ENCODE measurements around the gene GALNT5. TPM values are rescaled to one million over a fixed set of nuclear protein-coding genes. Genes with fewer than 3 reads are reported as not detected.

GALNT5 gene
- total and polyA plus RNA-seq, 7 experiments from 2014 or later: not detected

- intact Hi-C loops (cut with micrococcal nuclease): no loop called here
- Histone ChIP-seq H3K4me3 (ENCODE audit: low read length) (no peak overlapping the region), H3K36me3 (ENCODE audit: control insufficient read depth in 2 of 3, insufficient read depth in 3 of 3, low read length in 3 of 3) (no peaks in the 10 kb centered on the region), H3K4me1 (ENCODE audit: control insufficient read depth in 2 of 2, insufficient read depth in 2 of 2, low read length in 2 of 2) (no peaks in the 10 kb centered on the region), H3K27ac (ENCODE audit: low read depth, low read length) (no peak overlapping the region), H3K27me3 (ENCODE audit: control insufficient read depth in 2 of 2, insufficient read depth in 2 of 2, low read length in 2 of 2) (no peaks in the 10 kb centered on the region), H3K9me3 (ENCODE audit: control insufficient read depth in 2 of 3, low read length in 3 of 3) (no peaks in the 10 kb centered on the region)
- DNase-seq: no peak
- Mint-ChIP-seq H3K27me3 (peaks cover 14 to 34% (median 28%) of the 10 kb centered on the region in 5 donors), H3K4me1 (no peaks in the 10 kb centered on the region), H3K36me3 (peaks cover 0 to 5% (median 0%) of the 10 kb centered on the region in 5 donors), H3K27ac (no peak overlapping the region), H3K4me3 (no peak overlapping the region), H3K9me3 (peaks cover 0 to 10% (median 2%) of the 10 kb centered on the region in 11 donors)
- ChIA-PET CTCF (interaction anchor here (1.3 kb wide), 1 partner anchor 21 kb away, joined by 5 read pairs; no protein-coding TSS in a partner anchor), POLR2A (no interaction called here)
- ATAC-seq: no peak
These were observed 23.8 kb downstream of the GALNT5 start for GRCh38 chr2:157281316-157281715.

GRCh38 chr2:157283468-157283867 is 26.0 kb downstream of the GALNT5 start:
- ATAC-seq (no peak), DNase-seq (no peak)
- H3K9me3 Mint-ChIP-seq: peaks cover 0 to 6% (median 1%) of the 10 kb centered on the region in 11 donors
- no peak overlapping the region for H3K4me3 Mint-ChIP-seq
- H3K4me1 Mint-ChIP-seq: no peaks in the 10 kb centered on the region
- Histone ChIP-seq H3K36me3 (ENCODE audit: control insufficient read depth in 2 of 3, insufficient read depth in 3 of 3, low read length in 3 of 3) (no peaks in the 10 kb centered on the region), H3K4me1 (ENCODE audit: control insufficient read depth in 2 of 2, insufficient read depth in 2 of 2, low read length in 2 of 2) (no peaks in the 10 kb centered on the region), H3K27me3 (ENCODE audit: control insufficient read depth in 2 of 2, insufficient read depth in 2 of 2, low read length in 2 of 2) (no peaks in the 10 kb centered on the region), H3K4me3 (ENCODE audit: low read length) (no peak overlapping the region), H3K9me3 (ENCODE audit: control insufficient read depth in 2 of 3, low read length in 3 of 3) (no peaks in the 10 kb centered on the region), H3K27ac (ENCODE audit: low read depth, low read length) (no peak overlapping the region)
- CTCF ChIA-PET: no interaction called here
- H3K36me3 Mint-ChIP-seq: peaks cover 0 to 2% (median 0%) of the 10 kb centered on the region in 5 donors
- peaks cover 11 to 27% (median 19%) of the 10 kb centered on the region in 5 donors for H3K27me3 Mint-ChIP-seq
- no peak overlapping the region for H3K27ac Mint-ChIP-seq
- intact Hi-C loops (cut with micrococcal nuclease): no loop called here
- POLR2A ChIA-PET: no interaction called here

- H3K4me3 ChIP-seq (ENCODE audit: low read length): no peak overlapping the region
- POLR2A ChIA-PET: no interaction called here
- Mint-ChIP-seq H3K9me3 (peaks cover 0 to 2% (median 0%) of the 10 kb centered on the region in 11 donors), H3K4me3 (no peak overlapping the region), H3K4me1 (no peaks in the 10 kb centered on the region), H3K36me3 (no peaks in the 10 kb centered on the region), H3K27me3 (peaks cover 0 to 16% (median 10%) of the 10 kb centered on the region in 5 donors), H3K27ac (no peak overlapping the region)
- no peaks in the 10 kb centered on the region for H3K4me1 ChIP-seq (ENCODE audit: control insufficient read depth in 2 of 2, insufficient read depth in 2 of 2, low read length in 2 of 2)
- CTCF ChIA-PET: interaction anchor here (3.2 kb wide), 1 partner anchor 15 kb away, joined by 10 read pairs; no protein-coding TSS in a partner anchor
- no peaks in the 10 kb centered on the region for H3K27me3 ChIP-seq (ENCODE audit: control insufficient read depth in 2 of 2, insufficient read depth in 2 of 2, low read length in 2 of 2)
- DNase-seq (no peak), ATAC-seq (no peak)
- H3K9me3 ChIP-seq (ENCODE audit: control insufficient read depth in 2 of 3, low read length in 3 of 3): no peaks in the 10 kb centered on the region
- intact Hi-C loops (cut with micrococcal nuclease): no loop called here
- no peaks in the 10 kb centered on the region for H3K36me3 ChIP-seq (ENCODE audit: control insufficient read depth in 2 of 3, insufficient read depth in 3 of 3, low read length in 3 of 3)
- H3K27ac ChIP-seq (ENCODE audit: low read depth, low read length): no peak overlapping the region
These were observed 29.7 kb downstream of the GALNT5 start for GRCh38 chr2:157287160-157287559.

- ATAC-seq (no peak), DNase-seq (no peak)
- POLR2A ChIA-PET: no interaction called here
- H3K27me3 ChIP-seq (ENCODE audit: control insufficient read depth in 2 of 2, insufficient read depth in 2 of 2, low read length in 2 of 2): no peaks in the 10 kb centered on the region
- H3K9me3 ChIP-seq (ENCODE audit: control insufficient read depth in 2 of 3, low read length in 3 of 3): no peaks in the 10 kb centered on the region
- H3K4me1 ChIP-seq (ENCODE audit: control insufficient read depth in 2 of 2, insufficient read depth in 2 of 2, low read length in 2 of 2): no peaks in the 10 kb centered on the region
- CTCF ChIA-PET: no interaction called here
- Mint-ChIP-seq H3K4me3 (no peak overlapping the region), H3K27ac (no peak overlapping the region), H3K4me1 (peaks cover 0 to 11% (median 2%) of the 10 kb centered on the region in 7 donors), H3K9me3 (peaks cover 0 to 2% (median 0%) of the 10 kb centered on the region in 11 donors), H3K27me3 (peaks cover 0 to 16% (median 6%) of the 10 kb centered on the region in 5 donors), H3K36me3 (no peaks in the 10 kb centered on the region)
- no peaks in the 10 kb centered on the region for H3K36me3 ChIP-seq (ENCODE audit: control insufficient read depth in 2 of 3, insufficient read depth in 3 of 3, low read length in 3 of 3)
- no peak overlapping the region for H3K4me3 ChIP-seq (ENCODE audit: low read length)
- H3K27ac ChIP-seq (ENCODE audit: low read depth, low read length): no peak overlapping the region
- intact Hi-C loops (cut with micrococcal nuclease): no loop called here
These were observed 33.0 kb downstream of the GALNT5 start for GRCh38 chr2:157290525-157290924.

GRCh38 chr2:157291018-157291417 is 33.5 kb downstream of the GALNT5 start:
- peaks cover 0 to 2% (median 0%) of the 10 kb centered on the region in 11 donors for H3K9me3 Mint-ChIP-seq
- H3K36me3 ChIP-seq (ENCODE audit: control insufficient read depth in 2 of 3, insufficient read depth in 3 of 3, low read length in 3 of 3): no peaks in the 10 kb centered on the region
- H3K4me1 ChIP-seq (ENCODE audit: control insufficient read depth in 2 of 2, insufficient read depth in 2 of 2, low read length in 2 of 2): no peaks in the 10 kb centered on the region
- H3K27me3 Mint-ChIP-seq: peaks cover 0 to 14% (median 6%) of the 10 kb centered on the region in 5 donors
- H3K4me3 ChIP-seq (ENCODE audit: low read length): no peak overlapping the region
- ATAC-seq (no peak), DNase-seq (no peak)
- ChIA-PET CTCF (no interaction called here), POLR2A (no interaction called here)
- H3K4me3 Mint-ChIP-seq: no peak overlapping the region
- no peak overlapping the region for H3K27ac ChIP-seq (ENCODE audit: low read depth, low read length)
- no peak overlapping the region for H3K27ac Mint-ChIP-seq
- no peaks in the 10 kb centered on the region for H3K36me3 Mint-ChIP-seq
- H3K4me1 Mint-ChIP-seq: peaks cover 0 to 11% (median 2%) of the 10 kb centered on the region in 7 donors
- no peaks in the 10 kb centered on the region for H3K9me3 ChIP-seq (ENCODE audit: control insufficient read depth in 2 of 3, low read length in 3 of 3)
- intact Hi-C loops (cut with micrococcal nuclease): no loop called here
- no peaks in the 10 kb centered on the region for H3K27me3 ChIP-seq (ENCODE audit: control insufficient read depth in 2 of 2, insufficient read depth in 2 of 2, low read length in 2 of 2)

- Histone ChIP-seq H3K4me1 (ENCODE audit: control insufficient read depth in 2 of 2, insufficient read depth in 2 of 2, low read length in 2 of 2) (no peaks in the 10 kb centered on the region), H3K4me3 (ENCODE audit: low read length) (no peak overlapping the region), H3K27me3 (ENCODE audit: control insufficient read depth in 2 of 2, insufficient read depth in 2 of 2, low read length in 2 of 2) (no peaks in the 10 kb centered on the region), H3K27ac (ENCODE audit: low read depth, low read length) (no peak overlapping the region), H3K36me3 (ENCODE audit: control insufficient read depth in 2 of 3, insufficient read depth in 3 of 3, low read length in 3 of 3) (no peaks in the 10 kb centered on the region), H3K9me3 (ENCODE audit: control insufficient read depth in 2 of 3, low read length in 3 of 3) (no peaks in the 10 kb centered on the region)
- ChIA-PET CTCF (interaction anchor here (0.5 to 1.0 kb wide), 2 partner anchors 9 to 1120 kb away, joined by 3 to 4 read pairs; no protein-coding TSS in a partner anchor), POLR2A (no interaction called here)
- no peak overlapping the region for H3K4me3 Mint-ChIP-seq
- no peaks in the 10 kb centered on the region for H3K36me3 Mint-ChIP-seq
- peak overlapping the region in 1 of 9 donors; percentile 60 for H3K27ac Mint-ChIP-seq
- H3K9me3 Mint-ChIP-seq: peaks cover 0 to 2% (median 0%) of the 10 kb centered on the region in 11 donors
- DNase-seq (no peak), ATAC-seq (no peak)
- peaks cover 0 to 11% (median 2%) of the 10 kb centered on the region in 7 donors for H3K4me1 Mint-ChIP-seq
- intact Hi-C loops (cut with micrococcal nuclease): no loop called here
- H3K27me3 Mint-ChIP-seq: peaks cover 0 to 18% (median 3%) of the 10 kb centered on the region in 5 donors
These were observed 35.3 kb downstream of the GALNT5 start for GRCh38 chr2:157292853-157293252.

- H3K27me3 ChIP-seq (ENCODE audit: control insufficient read depth in 2 of 2, insufficient read depth in 2 of 2, low read length in 2 of 2): no peaks in the 10 kb centered on the region
- Mint-ChIP-seq H3K9me3 (no peaks in the 10 kb centered on the region), H3K4me3 (no peak overlapping the region), H3K36me3 (no peaks in the 10 kb centered on the region), H3K27ac (no peak overlapping the region), H3K27me3 (peaks cover 0 to 33% (median 0%) of the 10 kb centered on the region in 5 donors), H3K4me1 (peaks cover 0 to 11% (median 2%) of the 10 kb centered on the region in 7 donors)
- POLR2A ChIA-PET: interaction anchor here (1.2 kb wide), 1 partner anchor 147 kb away, joined by 3 read pairs; the partner anchor contains the start of gene CYTIP
- H3K4me3 ChIP-seq (ENCODE audit: low read length): no peak overlapping the region
- CTCF ChIA-PET: no interaction called here
- H3K9me3 ChIP-seq (ENCODE audit: control insufficient read depth in 2 of 3, low read length in 3 of 3): no peaks in the 10 kb centered on the region
- intact Hi-C loops (cut with micrococcal nuclease): no loop called here
- H3K27ac ChIP-seq (ENCODE audit: low read depth, low read length): no peak overlapping the region
- ATAC-seq (no peak), DNase-seq (no peak)
- H3K36me3 ChIP-seq (ENCODE audit: control insufficient read depth in 2 of 3, insufficient read depth in 3 of 3, low read length in 3 of 3): no peaks in the 10 kb centered on the region
- H3K4me1 ChIP-seq (ENCODE audit: control insufficient read depth in 2 of 2, insufficient read depth in 2 of 2, low read length in 2 of 2): no peaks in the 10 kb centered on the region
These were observed 39.0 kb downstream of the GALNT5 start for GRCh38 chr2:157296490-157296889.
